Measurements from ENCODE around the gene ZC3HAV1. TPM values are rescaled to one million over a fixed set of nuclear protein-coding genes. Genes with fewer than 3 reads are reported as not detected.

Gene ZC3HAV1
- total RNA-seq (10 to 100 TPM in 4 of 6 donors, 1 to 10 TPM in 2; 7.4 to 18.5 (median 11.3) TPM), polyA plus RNA-seq (1 to 10 TPM; 3.6 to 5.5 TPM)

DNA sequence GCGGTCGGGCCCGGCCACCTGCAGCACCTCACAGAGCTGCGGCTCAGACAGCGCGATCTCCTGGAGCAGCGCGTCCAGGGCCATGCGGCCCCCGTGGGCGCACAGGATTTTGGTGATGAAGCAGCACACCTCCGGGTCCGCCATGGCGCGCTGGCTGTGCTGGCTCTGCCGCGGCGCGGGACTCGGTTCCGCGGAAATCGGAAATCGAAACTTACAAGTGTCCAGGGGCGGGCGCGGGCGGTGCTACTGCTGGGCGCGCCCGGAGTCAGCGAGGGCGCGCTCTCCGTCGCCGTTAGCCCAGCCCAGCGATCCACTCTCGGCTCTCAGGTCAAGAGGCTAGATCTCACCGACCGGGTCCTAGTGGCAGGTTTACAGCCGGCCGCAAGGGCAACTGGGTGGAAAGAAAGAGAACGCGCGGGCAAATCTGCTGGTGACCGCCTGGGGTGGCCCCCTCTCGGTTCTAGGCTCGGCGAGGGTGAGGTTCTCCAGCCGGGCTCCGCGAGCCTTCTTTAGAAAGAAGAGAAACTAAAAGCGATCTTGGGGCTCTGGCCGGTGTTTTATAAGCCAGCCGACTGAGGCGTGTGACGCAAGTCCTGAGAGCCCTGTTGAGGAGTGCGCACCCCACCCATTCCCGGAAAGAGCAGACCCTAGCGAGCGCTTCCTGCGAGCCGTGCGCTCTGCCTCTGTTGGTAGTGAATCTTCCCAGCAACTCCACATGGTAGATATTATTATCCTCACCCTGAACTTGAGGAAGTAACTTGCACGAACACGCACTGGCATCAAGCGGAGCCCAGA is at the start of gene ZC3HAV1:
Gene ZC3HAV1 (minus strand): TSS at position 533 of the 795 bp plus-strand sequence. CDS start 389 bp downstream, at position 144.
- intact Hi-C loops (cut with DNase I) = no loop called here
- Histone ChIP-seq H3K9me3 (no peaks in the 10 kb centered on the region), H3K4me1 (peaks cover 0 to 8% (median 0%) of the 10 kb centered on the region in 3 donors), H3K36me3 (no peaks in the 10 kb centered on the region), H3K27me3 (no peaks in the 10 kb centered on the region), H3K4me3 (peak within 1 kb of the TSS; percentile 71 to 97 (median 74)), H3K27ac (peak within 1 kb of the TSS; percentile 70 to 98 (median 84))
- FAIRE-seq = no peak
- WGBS, 2 donors = 0% methylated on average over 60 to 68 of the region's 68 CpGs
- TF ChIP-seq, protein P1, sequence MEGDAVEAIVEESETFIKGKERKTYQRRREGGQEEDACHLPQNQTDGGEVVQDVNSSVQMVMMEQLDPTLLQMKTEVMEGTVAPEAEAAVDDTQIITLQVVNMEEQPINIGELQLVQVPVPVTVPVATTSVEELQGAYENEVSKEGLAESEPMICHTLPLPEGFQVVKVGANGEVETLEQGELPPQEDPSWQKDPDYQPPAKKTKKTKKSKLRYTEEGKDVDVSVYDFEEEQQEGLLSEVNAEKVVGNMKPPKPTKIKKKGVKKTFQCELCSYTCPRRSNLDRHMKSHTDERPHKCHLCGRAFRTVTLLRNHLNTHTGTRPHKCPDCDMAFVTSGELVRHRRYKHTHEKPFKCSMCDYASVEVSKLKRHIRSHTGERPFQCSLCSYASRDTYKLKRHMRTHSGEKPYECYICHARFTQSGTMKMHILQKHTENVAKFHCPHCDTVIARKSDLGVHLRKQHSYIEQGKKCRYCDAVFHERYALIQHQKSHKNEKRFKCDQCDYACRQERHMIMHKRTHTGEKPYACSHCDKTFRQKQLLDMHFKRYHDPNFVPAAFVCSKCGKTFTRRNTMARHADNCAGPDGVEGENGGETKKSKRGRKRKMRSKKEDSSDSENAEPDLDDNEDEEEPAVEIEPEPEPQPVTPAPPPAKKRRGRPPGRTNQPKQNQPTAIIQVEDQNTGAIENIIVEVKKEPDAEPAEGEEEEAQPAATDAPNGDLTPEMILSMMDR (IDR thresholded peaks at IDR 0.05) = no peak
- peak; percentile 89 to 92 (median 90) for ATAC-seq
- peak; percentile 76 to 90 (median 82) for DNase-seq

DNA sequence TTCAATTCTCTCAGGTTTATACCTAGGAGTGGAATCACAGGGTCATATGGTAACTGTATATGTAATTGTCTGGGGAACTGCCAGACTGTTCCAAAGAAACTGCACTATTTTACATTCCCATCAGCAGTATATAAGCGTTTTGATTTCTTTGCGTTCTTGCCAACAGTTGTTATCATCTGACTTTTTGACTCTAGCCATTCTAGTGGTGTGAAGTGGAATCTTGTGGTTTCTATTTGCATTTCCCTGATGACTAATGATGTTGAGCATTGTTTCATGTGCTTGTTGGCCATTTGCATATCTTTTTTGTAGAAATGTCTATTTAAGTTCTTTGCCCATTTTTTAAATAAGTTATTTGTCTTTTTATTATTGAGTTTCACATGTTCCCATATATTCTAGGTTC is 44.3 kb upstream of the ZC3HAV1 start:
- H3K4me1 ChIP-seq = no peaks in the 10 kb centered on the region
- 47 to 48% methylated on average over 2 of the region's 2 CpGs for WGBS, 2 donors
- intact Hi-C loops (cut with DNase I) = no loop called here
- TF ChIP-seq, protein P1 (IDR thresholded peaks at IDR 0.05) = no peak
- ATAC-seq (no peak), DNase-seq (no peak), FAIRE-seq (no peak)
- H3K27me3 ChIP-seq = no peaks in the 10 kb centered on the region
- H3K27ac ChIP-seq = no peak overlapping the region
- H3K36me3 ChIP-seq = no peaks in the 10 kb centered on the region
- H3K4me3 ChIP-seq = no peak overlapping the region
- no peaks in the 10 kb centered on the region for H3K9me3 ChIP-seq

DNA sequence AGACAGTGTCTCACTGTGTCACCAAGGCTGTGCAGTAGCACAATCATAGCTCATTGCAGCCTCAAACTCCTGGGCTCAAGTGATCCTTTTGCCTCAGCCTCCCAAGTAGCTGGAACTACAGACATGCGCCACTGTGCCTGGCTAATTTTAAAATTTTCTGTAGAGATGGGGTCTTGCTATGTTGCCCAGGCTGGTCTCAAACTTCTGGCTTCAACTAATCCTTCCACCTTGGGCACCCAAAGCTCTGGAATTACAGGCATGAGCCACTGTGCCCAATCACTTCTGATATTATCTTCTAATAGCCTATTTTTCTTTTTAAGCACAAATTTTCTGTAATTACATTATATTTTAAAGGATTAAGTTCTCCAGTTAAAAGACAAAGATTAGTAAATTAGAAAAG is 42.6 kb upstream of the ZC3HAV1 start:
- no peak for ATAC-seq
- TF ChIP-seq, protein P1 (IDR thresholded peaks at IDR 0.05) = no peak
- Histone ChIP-seq H3K36me3 (no peaks in the 10 kb centered on the region), H3K4me3 (no peak overlapping the region), H3K27ac (no peak overlapping the region), H3K4me1 (no peaks in the 10 kb centered on the region), H3K27me3 (no peaks in the 10 kb centered on the region), H3K9me3 (no peaks in the 10 kb centered on the region)
- intact Hi-C loops (cut with DNase I) = no loop called here
- no peak for FAIRE-seq
- WGBS, 2 donors = 93 to 96% methylated on average over 1 of the region's 1 CpG
- no peak for DNase-seq

DNA sequence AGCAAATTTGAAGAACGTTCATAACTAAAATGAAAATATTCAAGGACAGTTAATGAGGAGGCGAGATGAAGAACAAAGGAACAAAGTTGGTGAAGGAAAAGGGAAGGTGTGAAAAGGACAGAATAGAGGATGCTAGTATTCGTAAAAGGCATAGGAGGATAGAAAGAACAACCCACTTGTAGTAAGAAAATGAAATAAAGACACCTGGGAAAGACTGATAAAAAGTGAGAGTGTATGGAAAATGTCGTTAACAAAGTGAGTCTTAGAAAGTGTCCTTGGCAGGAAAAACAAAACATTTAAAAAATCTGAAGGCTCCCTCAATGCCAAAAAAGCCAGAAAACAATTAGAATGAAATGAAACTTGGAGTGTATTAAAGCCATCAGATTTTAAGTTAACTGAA is 29.6 kb upstream of the ZC3HAV1 start:
- H3K27ac ChIP-seq = no peak overlapping the region
- H3K4me1 ChIP-seq = no peaks in the 10 kb centered on the region
- H3K9me3 ChIP-seq = no peaks in the 10 kb centered on the region
- no peaks in the 10 kb centered on the region for H3K36me3 ChIP-seq
- ATAC-seq (no peak), DNase-seq (no peak), FAIRE-seq (no peak)
- no peak overlapping the region for H3K4me3 ChIP-seq
- TF ChIP-seq, protein P1 (IDR thresholded peaks at IDR 0.05) = no peak
- WGBS, 2 donors = 75 to 85% methylated on average over 4 of the region's 4 CpGs
- intact Hi-C loops (cut with DNase I) = no loop called here
- H3K27me3 ChIP-seq = no peaks in the 10 kb centered on the region
